Endodermal cell (in vitro differentiated cells): ENCODE data around the gene GPD2. TPM values are rescaled to one million over a fixed set of nuclear protein-coding genes. Genes with fewer than 3 reads are reported as not detected.

Experiments used
- DNase-seq: peaks from one replicate; pipeline ENCODE4 v3.0.0-alpha.2; 2017
- H3K27ac ChIP-seq: 2 replicates; pipeline ENCODE4 v1.5.1; 2013; ENCODE audit warnings: mild to moderate bottlenecking, low read depth, low read length, moderate library complexity
- H3K27me3 ChIP-seq: 2 replicates; pipeline ENCODE4 v1.6.1; 2013; ENCODE audit warnings: mild to moderate bottlenecking, low read length, moderate library complexity; ENCODE audit not compliant: insufficient read depth, control insufficient read depth, poor library complexity, severe bottlenecking
- H3K36me3 ChIP-seq: 2 replicates; pipeline ENCODE4 v1.7.0; 2013; ENCODE audit warnings: mild to moderate bottlenecking, low read length, moderate library complexity; ENCODE audit not compliant: control insufficient read depth, insufficient read depth
- H3K4me1 ChIP-seq: one replicate; pipeline ENCODE4 v1.7.0; 2013; ENCODE audit warnings: low read length; ENCODE audit not compliant: control insufficient read depth, insufficient read depth
- H3K4me3 ChIP-seq: 2 replicates; pipeline ENCODE4 v1.5.1; 2013; ENCODE audit warnings: mild to moderate bottlenecking, low read length, moderate library complexity
- H3K9ac ChIP-seq: 2 replicates; pipeline ENCODE4 v1.6.1; 2013; ENCODE audit warnings: mild to moderate bottlenecking, low read length, moderate library complexity; ENCODE audit not compliant: poor library complexity, severe bottlenecking; ENCODE audit errors: extremely low read depth
- H3K9me3 ChIP-seq: 2 replicates; pipeline ENCODE4 v1.6.1; 2013; ENCODE audit warnings: mild to moderate bottlenecking, low read length, moderate library complexity; ENCODE audit not compliant: control insufficient read depth
- H3K27ac Mint-ChIP-seq: 2 replicates; pipeline ENCODE4 v1.8.0; 2020; ENCODE audit warnings: mixed read lengths
- H3K27me3 Mint-ChIP-seq: 2 replicates; pipeline ENCODE4 v1.8.0; 2021; ENCODE audit warnings: mild to moderate bottlenecking, mixed read lengths; ENCODE audit not compliant: insufficient read depth
- H3K36me3 Mint-ChIP-seq: 2 replicates; pipeline ENCODE4 v1.8.0; 2020; ENCODE audit warnings: low read depth, mixed read lengths
- H3K4me1 Mint-ChIP-seq: 2 replicates; pipeline ENCODE4 v1.8.0; 2020; ENCODE audit warnings: mixed read lengths
- H3K4me3 Mint-ChIP-seq: 2 replicates; pipeline ENCODE4 v1.8.0; 2020; ENCODE audit warnings: mild to moderate bottlenecking, moderate library complexity, mixed read lengths
- H3K9me3 Mint-ChIP-seq: 2 replicates; pipeline ENCODE4 v1.8.0; 2020; ENCODE audit warnings: mild to moderate bottlenecking, mixed read lengths
- WGBS, 2 experiments: methylation state at CpG; one replicate each; pipeline versions ENCODE4 v1.1.5 to v1.1.7; 2013; ENCODE audit warnings: missing lambda C conversion rate in 2 of 2, mixed read lengths in 1 of 2; ENCODE audit not compliant: insufficient coverage in 1 of 2, insufficient read length in 1 of 2; 5-methylcytosine and 5-hydroxymethylcytosine counted together
- total RNA-seq, 2 donors: library from RNA; stranded (reverse); fragmentation: NEBNext Ultra II Directional in 1 of 2; extraction: Animal tissue kit (Norgen Biotek cat#: 25700) in 1 of 2; gene quantifications; 2 replicates in 1 of 2; 3 replicates in 1 of 2; pipeline ENCODE4 v1.2.1, GENCODE V29; 2021
- TF ChIP-seq, protein P1 (sequence below): fragments of 200-600 bp; sonication (generic); conservative IDR thresholded peaks from 2 replicates; pipeline ENCODE4 v1.5.0; 2021; ENCODE audit warnings: antibody characterized with exemption, mild to moderate bottlenecking

Gene GPD2
- total RNA-seq, 2 donors from 2014 or later: 51.7 to 64.6 TPM

DNA sequence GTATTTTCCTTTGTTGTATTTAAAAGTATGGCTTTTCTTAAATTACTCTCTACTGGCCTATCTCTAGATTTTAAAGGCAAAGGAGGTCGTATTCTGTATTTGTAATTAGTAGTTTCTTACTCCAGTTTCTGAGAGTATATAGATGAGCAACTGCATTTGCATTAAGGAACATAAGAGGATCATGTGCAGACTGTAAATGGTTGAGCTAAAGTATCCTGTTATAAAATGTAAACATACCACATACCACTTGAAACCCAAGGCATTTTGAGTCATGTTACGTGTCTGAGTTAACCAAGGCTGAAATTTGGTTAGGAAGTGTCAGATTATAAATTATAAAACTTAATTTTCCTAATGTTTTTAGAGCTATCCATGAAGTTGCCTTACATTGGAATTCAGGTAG, 76.3 kb downstream of the GPD2 start:
- Mint-ChIP-seq H3K4me3 (no peak overlapping the region), H3K9me3 (no peaks in the 10 kb centered on the region), H3K27me3 (no peaks in the 10 kb centered on the region), H3K36me3 (peaks cover 23% of the 10 kb centered on the region), H3K27ac (no peak overlapping the region), H3K4me1 (peaks cover 1% of the 10 kb centered on the region)
- 88% methylated on average over 1 of the region's 2 CpGs; no CpG with 5 or more reads in 1 of the 2 experiments for WGBS, 2 experiments
- Histone ChIP-seq H3K36me3 (peaks cover 5% of the 10 kb centered on the region), H3K9ac (no peak overlapping the region), H3K4me3 (no peak overlapping the region), H3K4me1 (no peaks in the 10 kb centered on the region), H3K27me3 (no peaks in the 10 kb centered on the region), H3K9me3 (no peaks in the 10 kb centered on the region), H3K27ac (no peak overlapping the region)
- DNase-seq: no peak
- TF ChIP-seq, protein P1, sequence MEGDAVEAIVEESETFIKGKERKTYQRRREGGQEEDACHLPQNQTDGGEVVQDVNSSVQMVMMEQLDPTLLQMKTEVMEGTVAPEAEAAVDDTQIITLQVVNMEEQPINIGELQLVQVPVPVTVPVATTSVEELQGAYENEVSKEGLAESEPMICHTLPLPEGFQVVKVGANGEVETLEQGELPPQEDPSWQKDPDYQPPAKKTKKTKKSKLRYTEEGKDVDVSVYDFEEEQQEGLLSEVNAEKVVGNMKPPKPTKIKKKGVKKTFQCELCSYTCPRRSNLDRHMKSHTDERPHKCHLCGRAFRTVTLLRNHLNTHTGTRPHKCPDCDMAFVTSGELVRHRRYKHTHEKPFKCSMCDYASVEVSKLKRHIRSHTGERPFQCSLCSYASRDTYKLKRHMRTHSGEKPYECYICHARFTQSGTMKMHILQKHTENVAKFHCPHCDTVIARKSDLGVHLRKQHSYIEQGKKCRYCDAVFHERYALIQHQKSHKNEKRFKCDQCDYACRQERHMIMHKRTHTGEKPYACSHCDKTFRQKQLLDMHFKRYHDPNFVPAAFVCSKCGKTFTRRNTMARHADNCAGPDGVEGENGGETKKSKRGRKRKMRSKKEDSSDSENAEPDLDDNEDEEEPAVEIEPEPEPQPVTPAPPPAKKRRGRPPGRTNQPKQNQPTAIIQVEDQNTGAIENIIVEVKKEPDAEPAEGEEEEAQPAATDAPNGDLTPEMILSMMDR: no peak

DNA sequence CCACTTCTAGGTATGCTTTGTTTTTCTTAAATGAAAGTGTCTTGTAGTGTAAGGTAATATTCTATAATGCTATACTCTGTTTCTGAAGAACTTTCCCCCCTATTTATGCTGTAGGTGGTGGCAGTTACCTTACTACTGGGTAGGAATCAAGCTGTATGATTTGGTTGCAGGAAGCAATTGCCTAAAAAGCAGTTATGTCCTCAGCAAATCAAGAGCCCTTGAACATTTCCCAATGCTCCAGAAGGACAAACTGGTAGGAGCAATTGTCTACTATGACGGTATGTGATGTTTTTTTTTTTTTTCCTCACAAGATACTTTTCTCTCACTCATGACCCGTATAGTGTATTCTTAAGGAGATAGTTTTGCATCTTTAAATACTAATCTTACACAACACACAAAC, 77.0 kb downstream of the GPD2 start:
- H3K27ac Mint-ChIP-seq: no peak overlapping the region
- no peak overlapping the region for H3K9ac ChIP-seq

DNA sequence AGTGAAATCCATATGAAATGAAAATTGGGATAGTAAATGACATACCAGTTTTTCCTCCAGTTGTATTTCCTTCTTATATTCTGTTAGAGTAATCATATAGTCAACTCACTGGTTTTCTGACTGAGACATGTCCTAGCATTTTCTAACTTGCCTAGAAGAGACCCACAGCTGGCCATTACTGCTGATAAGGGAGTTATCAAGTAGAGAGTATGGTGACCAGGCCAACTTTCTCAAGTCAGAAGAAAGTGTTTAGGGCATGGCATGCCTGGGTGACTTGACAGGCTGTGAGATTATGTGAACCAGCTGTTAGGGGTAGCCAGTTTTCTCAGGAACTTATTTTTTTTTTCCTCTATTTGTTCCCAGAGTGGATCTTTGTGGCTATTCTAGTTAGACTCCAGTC, 81.2 kb downstream of the GPD2 start:
- Histone ChIP-seq H3K9me3 (peaks cover 12% of the 10 kb centered on the region), H3K27me3 (no peaks in the 10 kb centered on the region), H3K9ac (no peak overlapping the region), H3K27ac (no peak overlapping the region), H3K4me3 (no peak overlapping the region), H3K36me3 (peaks cover 5% of the 10 kb centered on the region), H3K4me1 (no peaks in the 10 kb centered on the region)
- H3K27me3 Mint-ChIP-seq: no peaks in the 10 kb centered on the region
- DNase-seq: no peak
- no peak overlapping the region for H3K4me3 Mint-ChIP-seq
- no peak overlapping the region for H3K27ac Mint-ChIP-seq
- TF ChIP-seq, protein P1: no peak
- peaks cover 1% of the 10 kb centered on the region for H3K4me1 Mint-ChIP-seq
- H3K9me3 Mint-ChIP-seq: peaks cover 9% of the 10 kb centered on the region
- H3K36me3 Mint-ChIP-seq: peaks cover 47% of the 10 kb centered on the region

More for the DNA sequence above, 77.0 kb downstream of the GPD2 start:
- no peaks in the 10 kb centered on the region for H3K9me3 ChIP-seq
- H3K36me3 Mint-ChIP-seq: peaks cover 26% of the 10 kb centered on the region
- H3K36me3 ChIP-seq: peaks cover 5% of the 10 kb centered on the region
- TF ChIP-seq, protein P1: no peak
- H3K27me3 Mint-ChIP-seq: no peaks in the 10 kb centered on the region
- no peaks in the 10 kb centered on the region for H3K27me3 ChIP-seq
- no peaks in the 10 kb centered on the region for H3K4me1 ChIP-seq
- H3K4me3 ChIP-seq: no peak overlapping the region
- DNase-seq: no peak
- no CpG with 5 or more reads among the region's 2 CpGs for WGBS, 2 experiments
- H3K4me3 Mint-ChIP-seq: no peak overlapping the region
- H3K27ac ChIP-seq: no peak overlapping the region
- no peaks in the 10 kb centered on the region for H3K9me3 Mint-ChIP-seq
- H3K4me1 Mint-ChIP-seq: peaks cover 1% of the 10 kb centered on the region
